Neuronal stem cell (in vitro differentiated cells): ENCODE results near the gene KASH5.
A peak's percentile ranks its signal among the peaks of the same experiment; 100 is the strongest.

ENCODE experiments used
- DNase-seq: peaks from one replicate; pipeline ENCODE4 v3.0.0-alpha.2; 2013; ENCODE audit warnings: low spot score
- H2AFZ ChIP-seq: one replicate; pipeline ENCODE4 v1.6.1; 2013; ENCODE audit warnings: mild to moderate bottlenecking, low read length, inconsistent platforms
- H2AK5ac ChIP-seq: 2 replicates; pipeline ENCODE4 v1.6.1; 2013; ENCODE audit warnings: low read depth, mild to moderate bottlenecking, inconsistent platforms, low read length, moderate library complexity, mixed read lengths
- H2BK120ac ChIP-seq: 2 replicates; pipeline ENCODE4 v1.6.1; 2013; ENCODE audit warnings: low read depth, mild to moderate bottlenecking, inconsistent platforms, low read length, moderate library complexity, mixed read lengths
- H2BK12ac ChIP-seq: one replicate; pipeline ENCODE4 v1.6.1; 2013; ENCODE audit warnings: low read length, inconsistent platforms
- H2BK15ac ChIP-seq: 2 replicates; pipeline ENCODE4 v1.6.1; 2013; ENCODE audit warnings: mild to moderate bottlenecking, low read length, inconsistent platforms, mixed read lengths
- H2BK5ac ChIP-seq: one replicate; pipeline ENCODE4 v1.6.1; 2013; ENCODE audit warnings: inconsistent platforms, mild to moderate bottlenecking, low read length, moderate library complexity
- H3K14ac ChIP-seq: one replicate; pipeline ENCODE4 v1.6.1; 2013; ENCODE audit warnings: low read length, inconsistent platforms
- H3K18ac ChIP-seq: 2 replicates; pipeline ENCODE4 v1.6.1; 2013; ENCODE audit warnings: low read length, inconsistent platforms
- H3K23ac ChIP-seq: 2 replicates; pipeline ENCODE4 v1.6.1; 2013; ENCODE audit warnings: low read depth, mild to moderate bottlenecking, mixed read lengths, low read length, inconsistent platforms; ENCODE audit not compliant: poor library complexity
- H3K27ac ChIP-seq: replicated peaks from 3 replicates; pipeline ENCODE4 v1.5.1; 2013; ENCODE audit warnings: low read length, inconsistent platforms
- H3K27me3 ChIP-seq, 3 experiments: 2 replicates each; pipeline ENCODE4 v1.6.1; 2013; ENCODE audit warnings: low read length in 3 of 3, mild to moderate bottlenecking in 2 of 3, inconsistent platforms in 1 of 3, low read depth in 1 of 3, mixed read lengths in 1 of 3, moderate library complexity in 1 of 3; ENCODE audit not compliant: control insufficient read depth in 3 of 3, insufficient read depth in 3 of 3
- H3K36me3 ChIP-seq, 2 donors: replicated peaks in 1 of 2; 2 replicates each; pipeline ENCODE4 v1.6.1; 2013; ENCODE audit warnings: low read length in 2 of 2; ENCODE audit not compliant: control insufficient read depth in 2 of 2, insufficient read depth in 2 of 2
- H3K4ac ChIP-seq: 2 replicates; pipeline ENCODE4 v1.6.1; 2013; ENCODE audit warnings: inconsistent platforms, mild to moderate bottlenecking, low read length, moderate library complexity
- H3K4me1 ChIP-seq, 2 donors: 1 replicate in 1 of 2; 2 replicates in 1 of 2; pipeline ENCODE4 v1.6.1; 2013; ENCODE audit warnings: low read length in 2 of 2, low read depth in 1 of 2; ENCODE audit not compliant: control insufficient read depth in 2 of 2, insufficient read depth in 1 of 2
- H3K4me2 ChIP-seq: one replicate; pipeline ENCODE4 v1.6.1; 2013; ENCODE audit warnings: mild to moderate bottlenecking, low read length, inconsistent platforms; ENCODE audit not compliant: insufficient read depth, poor library complexity, severe bottlenecking
- H3K4me3 ChIP-seq, 2 donors: 2 replicates each; pipeline ENCODE4 v1.5.1; 2013; ENCODE audit warnings: low read length in 2 of 2, mild to moderate bottlenecking in 2 of 2, inconsistent platforms in 1 of 2, moderate library complexity in 1 of 2
- H3K79me1 ChIP-seq: one replicate; pipeline ENCODE4 v1.6.1; 2013; ENCODE audit warnings: low read depth, mild to moderate bottlenecking, inconsistent platforms, low read length, moderate library complexity
- H3K9ac ChIP-seq: one replicate; pipeline ENCODE4 v1.6.1; 2013; ENCODE audit warnings: mild to moderate bottlenecking, low read depth, low read length, inconsistent platforms; ENCODE audit not compliant: poor library complexity
- H3K9me3 ChIP-seq, 2 donors: replicated peaks in 1 of 2; 2 replicates each; pipeline versions ENCODE3 to v1.6.1; 2013; ENCODE audit warnings: low read length in 2 of 2, mild to moderate bottlenecking in 2 of 2, inconsistent platforms in 1 of 2, low read depth in 1 of 2, mixed read lengths in 1 of 2, moderate library complexity in 1 of 2; ENCODE audit not compliant: control insufficient read depth in 2 of 2, insufficient read depth in 1 of 2
- H4K8ac ChIP-seq: one replicate; pipeline ENCODE4 v1.6.1; 2013; ENCODE audit warnings: low read depth, mild to moderate bottlenecking, inconsistent platforms, low read length, moderate library complexity
- H4K91ac ChIP-seq: one replicate; pipeline ENCODE4 v1.6.1; 2013; ENCODE audit warnings: low read length, low read depth, mild to moderate bottlenecking, inconsistent platforms; ENCODE audit not compliant: poor library complexity
- WGBS, 2 donors: extraction: QIAGEN DNeasy Blood & Tissue Kit; methylation state at CpG; one replicate each; pipeline ENCODE4 v1.1.7; 2013; ENCODE audit warnings: missing lambda C conversion rate in 2 of 2, mixed read lengths in 1 of 2; ENCODE audit not compliant: insufficient read length in 2 of 2, insufficient replicate concordance in 1 of 2; ENCODE audit errors: extremely low coverage in 2 of 2; 5-methylcytosine and 5-hydroxymethylcytosine counted together

Gene KASH5

DNA sequence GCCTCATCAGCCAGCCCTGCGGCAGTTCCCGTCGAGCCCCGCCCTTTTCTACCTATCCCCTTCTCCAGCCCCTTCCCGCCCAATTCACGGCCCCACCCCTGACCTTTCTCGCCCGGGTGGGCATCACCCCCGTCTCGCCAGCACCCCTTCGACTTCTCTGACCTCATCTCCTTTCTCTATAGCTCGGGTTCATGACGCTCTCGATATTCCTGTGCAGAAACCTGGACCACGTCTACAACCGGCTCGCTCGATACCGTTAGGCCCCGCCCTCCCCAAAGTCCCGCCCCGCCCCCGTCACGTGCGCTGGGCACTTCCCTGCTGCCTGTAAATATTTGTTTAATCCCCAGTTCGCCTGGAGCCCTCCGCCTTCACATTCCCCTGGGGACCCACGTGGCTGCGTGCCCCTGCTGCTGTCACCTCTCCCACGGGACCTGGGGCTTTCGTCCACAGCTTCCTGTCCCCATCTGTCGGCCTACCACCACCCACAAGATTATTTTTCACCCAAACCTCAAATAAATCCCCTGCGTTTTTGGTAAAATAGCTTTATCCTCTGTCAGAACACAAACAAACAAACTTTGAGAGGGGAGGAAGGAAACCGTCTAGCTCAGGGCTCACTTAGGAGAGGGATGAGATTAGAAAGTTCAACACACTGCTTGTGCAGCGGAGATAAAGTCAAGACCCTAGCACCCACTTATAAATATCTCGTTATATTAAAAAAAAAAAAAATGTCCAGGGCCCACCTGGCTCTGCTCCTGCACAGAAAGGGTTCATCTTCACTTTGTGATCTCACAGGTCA lies 47.8 kb upstream of the KASH5 start:
- Histone ChIP-seq H2BK120ac (no peak overlapping the region), H4K91ac (no peak overlapping the region), H3K4me2 (no peak overlapping the region), H2BK15ac (no peak overlapping the region), H3K23ac (peak overlapping the region; percentile 95), H3K27ac (peak overlapping the region; percentile 24), H3K9me3 (no peaks in the 10 kb centered on the region), H3K14ac (no peak overlapping the region), H3K4me3 (no peak overlapping the region), H2BK5ac (no peak overlapping the region), H3K18ac (no peak overlapping the region), H2BK12ac (no peak overlapping the region), H3K9ac (no peak overlapping the region), H2AK5ac (peak overlapping the region; percentile 56), H3K4ac (no peak overlapping the region), H2AFZ (no peak overlapping the region), H3K36me3 (peaks cover 41 to 98% of the 10 kb centered on the region in 2 donors), H3K4me1 (peaks cover 5 to 19% of the 10 kb centered on the region in 2 donors), H3K27me3 (peaks cover 0 to 3% (median 0%) of the 10 kb centered on the region in 3 experiments), H4K8ac (no peak overlapping the region), H3K79me1 (peaks cover 9% of the 10 kb centered on the region)
- no CpG with 5 or more reads among the region's 36 CpGs for WGBS, 2 donors
- DNase-seq = no peak

DNA sequence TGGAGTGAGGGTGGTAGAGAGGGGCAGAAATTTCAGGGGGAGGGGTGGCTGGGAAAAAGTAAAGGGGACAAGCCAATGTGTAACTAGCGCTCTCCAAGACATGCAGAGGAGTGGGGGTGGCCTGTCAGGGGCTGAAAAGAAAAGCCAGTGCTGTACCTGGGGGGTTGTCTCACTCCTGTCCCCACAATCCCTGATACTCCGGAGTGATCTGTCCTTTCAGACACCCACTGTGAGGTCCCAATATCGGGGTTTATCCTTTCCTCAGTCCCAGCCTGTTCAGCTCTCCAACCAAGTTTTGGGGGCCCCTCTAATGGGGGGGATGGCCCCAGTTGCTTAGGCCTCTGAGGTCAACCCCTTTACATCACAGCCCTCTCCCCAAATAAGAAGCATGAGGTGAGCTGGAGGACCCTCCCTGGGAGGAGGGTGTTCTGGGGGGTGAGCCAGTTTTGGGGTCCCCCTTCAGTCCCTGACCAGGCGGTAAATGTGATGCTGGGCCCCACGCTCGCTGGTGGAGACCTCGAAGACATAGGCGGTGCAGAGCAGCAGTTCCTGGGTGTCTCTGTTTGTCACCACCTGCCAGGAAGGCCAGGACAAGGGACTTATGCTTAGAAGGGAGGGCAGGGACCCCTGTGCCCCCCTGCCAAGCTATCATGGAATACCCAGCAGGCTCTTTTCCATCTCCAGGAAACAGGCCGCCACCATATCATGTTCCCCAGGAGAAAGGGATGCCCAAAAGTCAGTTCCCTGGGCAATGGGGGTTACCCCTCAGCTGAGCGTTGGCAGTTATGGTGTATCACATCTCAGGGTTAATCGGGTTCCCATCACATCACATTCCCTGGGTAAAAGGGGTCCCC lies 47.0 kb upstream of the KASH5 start:
- Histone ChIP-seq H3K27me3 (peaks cover 0 to 3% (median 0%) of the 10 kb centered on the region in 3 experiments), H3K4ac (no peak overlapping the region), H3K14ac (no peak overlapping the region), H3K27ac (no peak overlapping the region), H2AFZ (no peak overlapping the region), H3K4me3 (no peak overlapping the region), H4K91ac (no peak overlapping the region), H2AK5ac (no peak overlapping the region), H3K4me2 (no peak overlapping the region), H3K18ac (no peak overlapping the region), H3K79me1 (peaks cover 9% of the 10 kb centered on the region), H3K36me3 (peaks cover 43 to 97% of the 10 kb centered on the region in 2 donors), H3K4me1 (peaks cover 5 to 19% of the 10 kb centered on the region in 2 donors), H2BK120ac (no peak overlapping the region), H2BK15ac (no peak overlapping the region), H2BK5ac (no peak overlapping the region), H3K23ac (no peak overlapping the region), H3K9me3 (no peaks in the 10 kb centered on the region), H3K9ac (no peak overlapping the region), H4K8ac (no peak overlapping the region), H2BK12ac (no peak overlapping the region)
- no peak for DNase-seq
- no CpG with 5 or more reads among the region's 11 CpGs for WGBS, 2 donors

DNA sequence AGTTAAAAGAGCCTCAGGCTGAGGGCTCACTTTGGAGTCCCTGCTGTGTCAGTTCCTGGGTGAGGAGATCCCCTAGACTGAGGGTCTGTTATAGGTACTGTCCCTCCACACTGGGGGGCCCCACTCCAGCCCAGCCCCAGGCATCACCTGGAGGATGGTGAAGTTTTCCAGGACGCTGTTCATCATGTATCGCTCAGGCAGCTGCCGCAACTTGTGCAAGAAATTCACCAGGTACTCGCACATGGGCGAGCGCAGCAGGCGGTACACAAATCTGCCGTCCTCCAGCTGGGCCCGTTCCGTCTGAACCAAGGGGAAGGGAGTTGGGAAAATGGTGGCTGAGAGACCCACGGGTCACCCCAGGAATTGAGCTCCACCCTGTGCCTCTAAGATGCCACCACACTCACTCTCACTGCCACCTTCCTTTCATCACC lies 45.7 kb upstream of the KASH5 start:
- H2BK120ac ChIP-seq = no peak overlapping the region
- no peak overlapping the region for H3K18ac ChIP-seq
- H2AFZ ChIP-seq = no peak overlapping the region
- H3K4me1 ChIP-seq = peaks cover 5 to 19% of the 10 kb centered on the region in 2 donors
- H3K36me3 ChIP-seq = peaks cover 48 to 97% of the 10 kb centered on the region in 2 donors
- no peak overlapping the region for H2AK5ac ChIP-seq
- no peak overlapping the region for H2BK15ac ChIP-seq
- peaks cover 0 to 3% (median 0%) of the 10 kb centered on the region in 3 experiments for H3K27me3 ChIP-seq
- H3K4me3 ChIP-seq = no peak overlapping the region
- no peak overlapping the region for H3K9ac ChIP-seq
- H3K79me1 ChIP-seq = peaks cover 11% of the 10 kb centered on the region
- DNase-seq = no peak
- H3K23ac ChIP-seq = no peak overlapping the region
- no peak overlapping the region for H4K91ac ChIP-seq
- H2BK5ac ChIP-seq = no peak overlapping the region
- no peak overlapping the region for H4K8ac ChIP-seq
- no peak overlapping the region for H3K4me2 ChIP-seq
- H3K4ac ChIP-seq = no peak overlapping the region
- H3K27ac ChIP-seq = no peak overlapping the region
- no peak overlapping the region for H3K14ac ChIP-seq
- H3K9me3 ChIP-seq = no peaks in the 10 kb centered on the region
- H2BK12ac ChIP-seq = no peak overlapping the region
- no CpG with 5 or more reads among the region's 11 CpGs for WGBS, 2 donors

DNA sequence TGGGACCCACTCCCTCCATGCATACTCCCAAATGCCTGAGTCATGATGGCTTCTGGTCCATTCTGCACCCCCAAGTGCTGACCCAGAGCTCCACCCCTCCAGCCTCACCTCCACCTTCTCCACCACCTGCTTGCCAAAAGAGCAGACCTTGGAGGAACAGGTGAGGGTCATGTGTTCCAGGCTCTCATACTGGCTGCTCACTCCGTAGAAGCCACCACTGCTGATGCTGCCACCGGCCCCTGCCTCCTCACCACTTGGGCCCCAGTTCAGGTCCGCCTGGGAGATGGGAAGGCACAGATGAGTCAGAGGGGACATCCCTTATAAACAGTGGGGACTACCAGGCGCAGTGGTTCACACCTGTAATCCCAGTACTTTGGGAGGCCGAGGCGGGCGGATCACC lies 44.9 kb upstream of the KASH5 start:
- DNase-seq = no peak
- Histone ChIP-seq H2BK12ac (no peak overlapping the region), H3K4me2 (no peak overlapping the region), H3K9me3 (no peaks in the 10 kb centered on the region), H4K91ac (no peak overlapping the region), H3K27ac (no peak overlapping the region), H3K27me3 (peaks cover 0 to 3% (median 0%) of the 10 kb centered on the region in 3 experiments), H4K8ac (no peak overlapping the region), H2AK5ac (no peak overlapping the region), H2BK5ac (no peak overlapping the region), H2AFZ (no peak overlapping the region), H3K79me1 (peaks cover 14% of the 10 kb centered on the region), H2BK120ac (no peak overlapping the region), H3K4me3 (no peak overlapping the region), H3K36me3 (peaks cover 56 to 98% of the 10 kb centered on the region in 2 donors), H2BK15ac (no peak overlapping the region), H3K9ac (no peak overlapping the region), H3K14ac (no peak overlapping the region), H3K4ac (no peak overlapping the region), H3K4me1 (peaks cover 5 to 15% of the 10 kb centered on the region in 2 donors), H3K18ac (peak overlapping the region; percentile 62), H3K23ac (no peak overlapping the region)
- no CpG with 5 or more reads among the region's 7 CpGs for WGBS, 2 donors
